H9 (cell line): ENCODE data around the gene NXPH3. TPM values are rescaled to one million over a fixed set of nuclear protein-coding genes. Genes with fewer than 3 reads are reported as not detected.

Source experiments
- DNase-seq: peaks from one replicate; pipeline ENCODE4 v3.0.0-alpha.2; 2017
- H2AFZ ChIP-seq: one replicate; pipeline ENCODE4 v1.6.1; 2013; ENCODE audit warnings: mild to moderate bottlenecking, low read length, control low read depth, moderate library complexity
- H2AK5ac ChIP-seq: 2 replicates; pipeline ENCODE4 v1.6.1; 2013; ENCODE audit warnings: low read length, control low read depth, mixed read lengths; ENCODE audit not compliant: insufficient read length
- H2BK120ac ChIP-seq: one replicate; pipeline ENCODE4 v1.6.1; 2013; ENCODE audit warnings: low read depth, mild to moderate bottlenecking, low read length, control low read depth, inconsistent platforms; ENCODE audit not compliant: poor library complexity, severe bottlenecking
- H2BK12ac ChIP-seq: 2 replicates; pipeline ENCODE4 v1.6.1; 2013; ENCODE audit warnings: low read length, control low read depth, mixed read lengths, low read depth; ENCODE audit not compliant: insufficient read length
- H2BK15ac ChIP-seq: 2 replicates; pipeline ENCODE4 v1.6.1; 2013; ENCODE audit warnings: low read depth, low read length, control low read depth
- H2BK20ac ChIP-seq: one replicate; pipeline ENCODE4 v1.6.1; 2013; ENCODE audit warnings: low read depth, mild to moderate bottlenecking, low read length, control low read depth, inconsistent platforms; ENCODE audit not compliant: poor library complexity, severe bottlenecking
- H2BK5ac ChIP-seq: 2 replicates; pipeline ENCODE4 v1.6.1; 2013; ENCODE audit warnings: low read length, control low read depth, mixed read lengths; ENCODE audit not compliant: insufficient read length
- H3K14ac ChIP-seq: 2 replicates; pipeline ENCODE4 v1.6.1; 2013; ENCODE audit warnings: low read length, control low read depth; ENCODE audit not compliant: insufficient read depth
- H3K18ac ChIP-seq: 2 replicates; pipeline ENCODE4 v1.6.1; 2013; ENCODE audit warnings: low read depth, mild to moderate bottlenecking, mixed read lengths, low read length, control low read depth; ENCODE audit not compliant: insufficient read length
- H3K23ac ChIP-seq: 2 replicates; pipeline ENCODE4 v1.6.1; 2013; ENCODE audit warnings: low read length, control low read depth, mixed read lengths, low read depth; ENCODE audit not compliant: insufficient read length
- H3K23me2 ChIP-seq: 2 replicates; pipeline ENCODE4 v1.6.1; 2013; ENCODE audit warnings: low read depth, mild to moderate bottlenecking, mixed read lengths, low read length, control low read depth; ENCODE audit not compliant: insufficient read length, poor library complexity, severe bottlenecking
- H3K27ac ChIP-seq: 2 replicates; pipeline ENCODE4 v1.5.1; 2013; ENCODE audit warnings: low read length, control low read depth, mixed read lengths, low read depth; ENCODE audit not compliant: insufficient read length
- H3K27me3 ChIP-seq: 2 replicates; pipeline ENCODE4 v1.6.1; 2013; ENCODE audit warnings: low read length, control low read depth, inconsistent platforms; ENCODE audit not compliant: insufficient read depth
- H3K4ac ChIP-seq: 2 replicates; pipeline ENCODE4 v1.6.1; 2013; ENCODE audit warnings: low read depth, mild to moderate bottlenecking, control low read depth, inconsistent platforms, low read length, moderate library complexity
- H3K4me1 ChIP-seq: 2 replicates; pipeline ENCODE4 v1.6.1; 2013; ENCODE audit warnings: low read length, control low read depth, inconsistent platforms; ENCODE audit not compliant: insufficient read depth
- H3K4me2 ChIP-seq: 2 replicates; pipeline ENCODE4 v1.6.1; 2013; ENCODE audit warnings: low read length, control low read depth, mixed read lengths; ENCODE audit not compliant: insufficient read length, insufficient read depth
- H3K56ac ChIP-seq: 2 replicates; pipeline ENCODE4 v1.6.1; 2013; ENCODE audit warnings: low read depth, mild to moderate bottlenecking, mixed read lengths, low read length, control low read depth; ENCODE audit not compliant: insufficient read length
- H3K79me1 ChIP-seq: 2 replicates; pipeline ENCODE4 v1.6.1; 2013; ENCODE audit warnings: low read depth, mild to moderate bottlenecking, moderate library complexity, low read length, control low read depth, inconsistent platforms; ENCODE audit not compliant: insufficient read depth, poor library complexity, severe bottlenecking
- H3K79me2 ChIP-seq: 2 replicates; pipeline ENCODE4 v1.6.1; 2013; ENCODE audit warnings: low read length, control low read depth, inconsistent platforms; ENCODE audit not compliant: insufficient read depth
- H3K9ac ChIP-seq: 2 replicates; pipeline ENCODE4 v1.6.1; 2013; ENCODE audit warnings: low read length, control low read depth, mixed read lengths; ENCODE audit not compliant: insufficient read length; ENCODE audit errors: extremely low read depth
- H3K9me3 ChIP-seq: one replicate; pipeline ENCODE4 v1.6.1; 2013; ENCODE audit warnings: low read depth, low read length, inconsistent platforms; ENCODE audit not compliant: control insufficient read depth
- H3T11ph ChIP-seq: one replicate; pipeline ENCODE4 v1.6.1; 2013; ENCODE audit warnings: mild to moderate bottlenecking, low read length, control low read depth, inconsistent platforms
- H4K20me1 ChIP-seq: one replicate; pipeline ENCODE4 v1.6.1; 2013; ENCODE audit not compliant: control insufficient read depth, insufficient read length, insufficient read depth
- H4K5ac ChIP-seq: 2 replicates; pipeline ENCODE4 v1.6.1; 2013; ENCODE audit warnings: low read depth, mild to moderate bottlenecking, mixed read lengths, low read length, control low read depth; ENCODE audit not compliant: insufficient read length
- H4K8ac ChIP-seq: replicated peaks from 2 replicates; pipeline ENCODE4 v1.6.1; 2013; ENCODE audit warnings: low read length, control low read depth, mixed read lengths, low read depth; ENCODE audit not compliant: insufficient read length
- H4K91ac ChIP-seq: 2 replicates; pipeline ENCODE4 v1.6.1; 2013; ENCODE audit warnings: low read depth, mild to moderate bottlenecking, moderate library complexity, mixed read lengths, low read length, control low read depth; ENCODE audit not compliant: insufficient read length
- H3K27ac Mint-ChIP-seq, 3 experiments: 2 replicates in 2 of 3; 3 replicates in 1 of 3; pipeline ENCODE4 v1.8.0; 2020 to 2021; ENCODE audit warnings: mixed read lengths in 3 of 3, mild to moderate bottlenecking in 1 of 3, moderate library complexity in 1 of 3
- H3K27me3 Mint-ChIP-seq: 2 replicates; pipeline ENCODE4 v1.8.0; 2021; ENCODE audit warnings: low read depth, mild to moderate bottlenecking, moderate library complexity, mixed read lengths
- H3K36me3 Mint-ChIP-seq, 3 experiments: 2 replicates in 2 of 3; 3 replicates in 1 of 3; pipeline ENCODE4 v1.8.0; 2020 to 2021; ENCODE audit warnings: low read depth in 3 of 3, mixed read lengths in 3 of 3; ENCODE audit not compliant: insufficient read depth in 1 of 3
- H3K4me1 Mint-ChIP-seq, 2 experiments: 2 replicates each; pipeline ENCODE4 v1.8.0; 2020; ENCODE audit warnings: mixed read lengths in 2 of 2
- H3K4me3 Mint-ChIP-seq, 2 experiments: 2 replicates in 1 of 2; 3 replicates in 1 of 2; pipeline ENCODE4 v1.8.0; 2020 to 2021; ENCODE audit warnings: mild to moderate bottlenecking in 2 of 2, mixed read lengths in 2 of 2, moderate library complexity in 1 of 2
- H3K9me3 Mint-ChIP-seq, 2 experiments: 2 replicates in 1 of 2; 3 replicates in 1 of 2; pipeline ENCODE4 v1.8.0; 2020; ENCODE audit warnings: mild to moderate bottlenecking in 2 of 2, mixed read lengths in 2 of 2, moderate library complexity in 1 of 2
- CTCF ChIP-seq: fragments of 200-600 bp; sonication (generic); conservative IDR thresholded peaks from 3 replicates; pipeline ENCODE4 v1.8.0; 2021; ENCODE audit warnings: antibody characterized with exemption, mild to moderate bottlenecking
- WGBS: extraction: QIAGEN DNeasy Blood & Tissue Kit; methylation state at CpG from one replicate; pipeline ENCODE4 v1.1.7; 2013; ENCODE audit warnings: missing lambda C conversion rate, low lambda C conversion rate, mixed read lengths; ENCODE audit not compliant: insufficient read length; ENCODE audit errors: extremely low coverage; 5-methylcytosine and 5-hydroxymethylcytosine counted together
- total RNA-seq: library from RNA; stranded (reverse); gene quantifications from 2 replicates; pipeline ENCODE4 v1.2.1, GENCODE V29; 2021

NXPH3 gene
- total RNA-seq, 1 experiment from 2014 or later = 1.3 TPM

DNA sequence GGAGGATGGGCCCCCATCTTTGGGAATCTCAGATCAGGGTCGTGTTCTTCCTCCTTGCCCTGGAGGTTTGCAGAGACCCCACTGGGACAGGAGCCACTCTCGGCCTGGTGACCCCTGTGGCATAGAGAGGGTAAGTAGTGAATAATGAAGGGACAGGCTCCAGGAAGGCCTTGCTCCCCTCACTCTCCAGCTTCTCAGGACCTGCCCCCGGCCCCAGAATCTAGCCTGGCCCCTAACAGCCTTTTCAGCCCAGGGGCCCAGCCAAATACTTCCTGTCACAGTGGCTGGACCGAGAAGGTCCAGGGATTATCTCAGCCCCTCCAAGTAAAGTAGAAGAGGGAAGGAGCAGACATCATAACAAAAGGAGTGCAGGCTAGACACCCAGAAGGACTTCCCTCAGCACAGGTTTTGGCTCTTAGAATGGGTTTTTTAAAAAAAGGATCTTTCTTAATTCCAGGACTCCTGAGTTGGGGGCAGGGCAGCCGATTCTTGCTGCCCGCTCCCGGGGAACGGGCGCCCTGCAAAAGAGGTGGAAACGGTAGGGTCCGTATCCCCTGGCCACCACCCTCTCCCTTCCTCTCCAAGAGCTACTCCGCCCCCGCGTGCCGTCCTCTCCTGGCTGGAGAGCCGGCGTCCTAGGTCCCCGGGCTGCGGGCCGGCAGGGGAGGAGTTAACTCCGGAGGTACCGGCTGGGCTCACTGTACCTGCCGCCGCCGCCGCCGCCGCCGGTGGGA, 559 bp upstream of the NXPH3 start:
- TF ChIP-seq CTCF = no peak
- H4K8ac ChIP-seq = no peak overlapping the region
- H3K4me1 ChIP-seq = peaks cover 3% of the 10 kb centered on the region; the same call in 1 of the 2 replicates
- H3K4me2 ChIP-seq = peak overlapping the region; percentile 35
- Mint-ChIP-seq H3K36me3 (no peaks in the 10 kb centered on the region), H3K27me3 (peaks cover 70% of the 10 kb centered on the region), H3K4me3 (peak overlapping the region; percentile 88 to 96), H3K4me1 (peaks cover 18 to 45% of the 10 kb centered on the region in 2 experiments), H3K9me3 (no peaks in the 10 kb centered on the region; a peak in 1 of 5 replicates), H3K27ac (no peak overlapping the region)
- no peak overlapping the region for H2BK20ac ChIP-seq
- no peak overlapping the region for H2BK5ac ChIP-seq
- peaks cover 3% of the 10 kb centered on the region; the same call in 1 of the 2 replicates for H3K27me3 ChIP-seq
- H3K79me2 ChIP-seq = no peaks in the 10 kb centered on the region
- no peak overlapping the region for H2AFZ ChIP-seq
- H3K23ac ChIP-seq = no peak overlapping the region
- no peak overlapping the region for H3K4ac ChIP-seq
- H3T11ph ChIP-seq = no peak overlapping the region
- H4K20me1 ChIP-seq = no peaks in the 10 kb centered on the region
- no CpG with 5 or more reads among the region's 29 CpGs for WGBS
- no peak overlapping the region for H2BK15ac ChIP-seq
- no peak overlapping the region for H3K56ac ChIP-seq
- no peak overlapping the region for H3K9ac ChIP-seq
- no peak overlapping the region for H2BK12ac ChIP-seq
- H3K9me3 ChIP-seq = no peaks in the 10 kb centered on the region
- H2AK5ac ChIP-seq = no peak overlapping the region
- no peaks in the 10 kb centered on the region for H3K79me1 ChIP-seq
- H2BK120ac ChIP-seq = no peak overlapping the region
- H3K27ac ChIP-seq = no peak overlapping the region
- no peak overlapping the region for H3K14ac ChIP-seq
- H4K91ac ChIP-seq = no peak overlapping the region
- peaks cover 4% of the 10 kb centered on the region for H3K23me2 ChIP-seq
- H4K5ac ChIP-seq = no peak overlapping the region
- DNase-seq = no peak
- H3K18ac ChIP-seq = no peak overlapping the region
